CD14-positive monocyte (primary cell): ENCODE data around the gene LIN37. TPM values are rescaled to one million over a fixed set of nuclear protein-coding genes. Genes with fewer than 3 reads are reported as not detected.

ENCODE experiments used
- DNase-seq, 3 donors: peaks; one replicate each; pipeline ENCODE4 v3.0.0-alpha.2; 2011 to 2022
- H2AFZ ChIP-seq: 2 replicates; pipeline ENCODE4 v1.6.0; 2012; ENCODE audit warnings: mild to moderate bottlenecking, low read depth, low read length, inconsistent platforms; ENCODE audit not compliant: insufficient read depth, poor library complexity, severe bottlenecking
- H3K27ac ChIP-seq, 2 donors: 1 replicate in 1 of 2; 2 replicates in 1 of 2; pipeline ENCODE4 v1.5.1; 2012 to 2013; ENCODE audit warnings: low read length in 2 of 2, control low read depth in 1 of 2, inconsistent platforms in 1 of 2, low read depth in 1 of 2, mild to moderate bottlenecking in 1 of 2
- H3K27me3 ChIP-seq, 2 donors: one replicate each; pipeline versions ENCODE4 v1.6.0 to v1.6.1; 2011 to 2013; ENCODE audit warnings: low read length in 2 of 2; ENCODE audit not compliant: control insufficient read depth in 2 of 2, insufficient read depth in 2 of 2
- H3K36me3 ChIP-seq, 2 donors: replicated peaks in 1 of 2; 1 replicate in 1 of 2; 2 replicates in 1 of 2; pipeline versions ENCODE4 v1.5.1 to v1.6.1; 2012 to 2013; ENCODE audit warnings: low read length in 2 of 2, control low read depth in 1 of 2, inconsistent platforms in 1 of 2, mild to moderate bottlenecking in 1 of 2; ENCODE audit not compliant: insufficient read depth in 2 of 2, control insufficient read depth in 1 of 2
- H3K4me1 ChIP-seq, 2 donors: 1 replicate in 1 of 2; 2 replicates in 1 of 2; pipeline versions ENCODE4 v1.5.1 to v1.6.1; 2012 to 2013; ENCODE audit warnings: low read length in 2 of 2, control low read depth in 1 of 2, inconsistent platforms in 1 of 2, mild to moderate bottlenecking in 1 of 2, moderate library complexity in 1 of 2; ENCODE audit not compliant: insufficient read depth in 2 of 2, control insufficient read depth in 1 of 2
- H3K4me2 ChIP-seq: replicated peaks from 2 replicates; pipeline ENCODE3; 2012; ENCODE audit warnings: low read length, moderate library complexity, mild to moderate bottlenecking; ENCODE audit not compliant: poor library complexity, severe bottlenecking; ENCODE audit errors: extremely low read depth
- H3K4me3 ChIP-seq, 3 experiments: fragments of 200-600 bp in 1 of 3; sonication (generic) in 1 of 3; replicated peaks in 1 of 3; 1 replicate in 2 of 3; 2 replicates in 1 of 3; pipeline ENCODE4 v1.5.1; 2011 to 2013; ENCODE audit warnings: low read length in 3 of 3, mild to moderate bottlenecking in 3 of 3, control low read depth in 2 of 3, low read depth in 2 of 3, inconsistent platforms in 1 of 3, moderate library complexity in 1 of 3
- H3K79me2 ChIP-seq: 2 replicates; pipeline ENCODE4 v1.6.0; 2012; ENCODE audit warnings: mild to moderate bottlenecking, control low read depth, inconsistent platforms, low read length, moderate library complexity; ENCODE audit not compliant: insufficient read depth
- H3K9ac ChIP-seq: 2 replicates; pipeline ENCODE4 v1.6.0; 2017; ENCODE audit warnings: low read length, mild to moderate bottlenecking; ENCODE audit not compliant: insufficient read depth, poor library complexity, severe bottlenecking
- H3K9me3 ChIP-seq, 2 donors: replicated peaks in 1 of 2; 1 replicate in 1 of 2; 2 replicates in 1 of 2; pipeline versions ENCODE4 v1.5.1 to v1.6.1; 2012 to 2013; ENCODE audit warnings: low read length in 2 of 2, control low read depth in 1 of 2; ENCODE audit not compliant: control insufficient read depth in 1 of 2, insufficient read depth in 1 of 2
- H4K20me1 ChIP-seq: 2 replicates; pipeline ENCODE4 v1.6.0; 2012; ENCODE audit warnings: mild to moderate bottlenecking, low read length, control low read depth, moderate library complexity; ENCODE audit not compliant: insufficient read depth
- H3K27ac Mint-ChIP-seq, 7 donors: one replicate each; pipeline ENCODE4 v1.8.0; 2020; ENCODE audit warnings: mild to moderate bottlenecking in 7 of 7, mixed read lengths in 7 of 7, moderate library complexity in 6 of 7, inconsistent platforms in 2 of 7
- H3K27me3 Mint-ChIP-seq, 3 donors: one replicate each; pipeline ENCODE4 v1.8.0; 2021 to 2022; ENCODE audit warnings: low read depth in 3 of 3, mild to moderate bottlenecking in 3 of 3, mixed read lengths in 3 of 3, moderate library complexity in 3 of 3, inconsistent platforms in 1 of 3
- H3K36me3 Mint-ChIP-seq, 2 donors: one replicate each; pipeline ENCODE4 v1.8.0; 2020; ENCODE audit warnings: mixed read lengths in 2 of 2, inconsistent platforms in 1 of 2, mild to moderate bottlenecking in 1 of 2
- H3K4me1 Mint-ChIP-seq: one replicate; pipeline ENCODE4 v1.8.0; 2020; ENCODE audit warnings: mild to moderate bottlenecking, mixed read lengths
- H3K4me3 Mint-ChIP-seq, 2 donors: one replicate each; pipeline ENCODE4 v1.8.0; 2020; ENCODE audit warnings: mild to moderate bottlenecking in 2 of 2, mixed read lengths in 2 of 2, moderate library complexity in 1 of 2
- H3K9me3 Mint-ChIP-seq, 7 donors: one replicate each; pipeline ENCODE4 v1.8.0; 2020 to 2022; ENCODE audit warnings: mixed read lengths in 7 of 7, mild to moderate bottlenecking in 6 of 7, moderate library complexity in 6 of 7, inconsistent platforms in 2 of 7
- WGBS: methylation state at CpG from one replicate; pipeline ENCODE4 v1.1.5; 2013; ENCODE audit warnings: missing lambda C conversion rate; ENCODE audit not compliant: insufficient coverage; 5-methylcytosine and 5-hydroxymethylcytosine counted together
- intact Hi-C, 2 donors: fragments of 100-400 bp; cut with micrococcal nuclease; formaldehyde crosslinking; loops; one replicate each; pipeline versions ENCODE4 v1.15.0 to v1.15.1; 2023
- polyA plus RNA-seq, 3 donors: library from polyadenylated mRNA; depleted of rRNA in 1 of 3; unstranded in 2 of 3; stranded (reverse) in 1 of 3; fragments of 300-500 nt in 2 of 3; fragments of >200 nt in 1 of 3; fragmentation: Illumina TruSeq in 2 of 3; gene quantifications; 1 replicate in 2 of 3; 2 replicates in 1 of 3; pipeline ENCODE4 v1.2.3, GENCODE V29; 2012 to 2021
- TF ChIP-seq, protein P1 (sequence below): fragments of 200-600 bp; IDR thresholded peaks from one replicate; pipeline ENCODE4 v1.8.0; 2022; ENCODE audit warnings: antibody characterized with exemption, mild to moderate bottlenecking

Gene LIN37
- polyA plus RNA-seq, 3 donors: 5.6 to 28.6 (median 7.2) TPM

DNA sequence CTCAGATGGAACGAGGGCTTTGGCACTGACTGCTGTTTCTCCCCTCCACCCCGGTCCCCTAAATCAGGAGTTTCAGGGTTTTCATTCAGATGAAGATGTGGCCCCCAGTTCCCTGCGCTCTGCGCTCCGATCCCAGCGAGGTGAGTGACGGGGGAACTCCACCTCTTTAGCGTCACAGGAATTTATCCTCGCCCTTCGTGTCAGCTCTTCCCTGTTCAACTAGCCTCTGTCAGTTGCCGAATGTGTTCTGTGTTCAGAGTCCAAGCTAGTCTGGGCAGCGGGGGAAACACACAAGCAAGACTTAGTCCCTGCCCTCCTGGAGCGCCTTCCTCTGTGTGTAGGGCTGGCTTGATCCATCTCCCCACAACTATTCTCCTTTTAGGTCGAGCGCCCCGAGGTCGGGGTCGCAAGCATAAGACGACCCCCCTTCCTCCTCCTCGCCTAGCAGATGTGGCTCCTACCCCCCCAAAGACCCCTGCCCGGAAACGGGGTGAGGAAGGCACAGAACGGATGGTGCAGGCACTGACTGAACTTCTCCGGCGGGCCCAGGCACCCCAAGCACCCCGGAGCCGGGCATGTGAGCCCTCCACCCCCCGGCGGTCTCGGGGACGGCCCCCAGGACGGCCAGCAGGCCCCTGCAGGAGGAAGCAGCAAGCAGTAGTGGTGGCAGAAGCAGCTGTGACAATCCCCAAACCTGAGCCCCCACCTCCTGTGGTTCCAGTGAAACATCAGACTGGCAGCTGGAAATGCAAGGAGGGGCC is 28.8 kb upstream of the LIN37 start:
- TF ChIP-seq, protein P1, sequence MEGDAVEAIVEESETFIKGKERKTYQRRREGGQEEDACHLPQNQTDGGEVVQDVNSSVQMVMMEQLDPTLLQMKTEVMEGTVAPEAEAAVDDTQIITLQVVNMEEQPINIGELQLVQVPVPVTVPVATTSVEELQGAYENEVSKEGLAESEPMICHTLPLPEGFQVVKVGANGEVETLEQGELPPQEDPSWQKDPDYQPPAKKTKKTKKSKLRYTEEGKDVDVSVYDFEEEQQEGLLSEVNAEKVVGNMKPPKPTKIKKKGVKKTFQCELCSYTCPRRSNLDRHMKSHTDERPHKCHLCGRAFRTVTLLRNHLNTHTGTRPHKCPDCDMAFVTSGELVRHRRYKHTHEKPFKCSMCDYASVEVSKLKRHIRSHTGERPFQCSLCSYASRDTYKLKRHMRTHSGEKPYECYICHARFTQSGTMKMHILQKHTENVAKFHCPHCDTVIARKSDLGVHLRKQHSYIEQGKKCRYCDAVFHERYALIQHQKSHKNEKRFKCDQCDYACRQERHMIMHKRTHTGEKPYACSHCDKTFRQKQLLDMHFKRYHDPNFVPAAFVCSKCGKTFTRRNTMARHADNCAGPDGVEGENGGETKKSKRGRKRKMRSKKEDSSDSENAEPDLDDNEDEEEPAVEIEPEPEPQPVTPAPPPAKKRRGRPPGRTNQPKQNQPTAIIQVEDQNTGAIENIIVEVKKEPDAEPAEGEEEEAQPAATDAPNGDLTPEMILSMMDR: no peak
- H3K9ac ChIP-seq: peak overlapping the region; percentile 81
- Mint-ChIP-seq H3K27me3 (peaks cover 1 to 6% (median 1%) of the 10 kb centered on the region in 3 donors), H3K9me3 (no peaks in the 10 kb centered on the region), H3K27ac (peak overlapping the region in 3 of 7 donors; percentile 26 to 55 (median 47)), H3K4me3 (peak overlapping the region; percentile 87 to 91), H3K36me3 (peaks cover 39 to 45% of the 10 kb centered on the region in 2 donors), H3K4me1 (peaks cover 30% of the 10 kb centered on the region)
- 93% methylated on average over 22 of the region's 32 CpGs for WGBS
- peak overlapping the region; percentile 96 for H3K4me2 ChIP-seq
- intact Hi-C loops: loop anchor here in 1 of 2 donors (5.0 kb wide), 2 partner anchors 92 to 172 kb away; partner anchors contain the start of genes RBM42 and TMEM147
- H3K27ac ChIP-seq: no peak overlapping the region
- peaks cover 23 to 37% of the 10 kb centered on the region in 2 donors for H3K4me1 ChIP-seq
- peak in 1 of 3 donors; percentile 4 for DNase-seq
- peaks cover 45% of the 10 kb centered on the region for H4K20me1 ChIP-seq
- peak overlapping the region in 1 of 3 experiments; percentile 90 for H3K4me3 ChIP-seq
- no peaks in the 10 kb centered on the region for H3K9me3 ChIP-seq
- H3K36me3 ChIP-seq: peaks cover 43 to 52% of the 10 kb centered on the region in 2 donors
- no peak overlapping the region for H2AFZ ChIP-seq
- peaks cover 33% of the 10 kb centered on the region for H3K79me2 ChIP-seq
- H3K27me3 ChIP-seq: no peaks in the 10 kb centered on the region

DNA sequence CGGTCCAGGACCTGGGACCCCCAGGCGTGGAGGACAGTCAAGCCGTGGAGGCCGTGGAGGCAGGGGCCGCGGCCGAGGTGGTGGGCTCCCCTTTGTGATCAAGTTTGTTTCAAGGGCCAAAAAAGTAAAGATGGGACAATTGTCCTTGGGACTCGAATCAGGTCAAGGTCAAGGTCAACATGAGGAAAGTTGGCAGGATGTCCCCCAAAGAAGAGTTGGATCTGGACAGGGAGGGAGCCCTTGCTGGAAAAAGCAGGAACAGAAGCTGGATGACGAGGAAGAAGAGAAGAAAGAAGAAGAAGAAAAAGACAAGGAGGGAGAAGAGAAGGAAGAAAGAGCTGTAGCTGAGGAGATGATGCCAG is 28.2 kb upstream of the LIN37 start:
- H3K4me1 Mint-ChIP-seq: peaks cover 30% of the 10 kb centered on the region
- WGBS: 97% methylated on average over 9 of the region's 9 CpGs
- Histone ChIP-seq H3K4me1 (peaks cover 23 to 37% of the 10 kb centered on the region in 2 donors), H2AFZ (no peak overlapping the region), H3K4me2 (no peak overlapping the region), H3K4me3 (no peak overlapping the region), H3K36me3 (peaks cover 48 to 58% of the 10 kb centered on the region in 2 donors), H3K79me2 (peaks cover 33% of the 10 kb centered on the region), H3K27ac (no peak overlapping the region), H3K9me3 (no peaks in the 10 kb centered on the region), H3K9ac (no peak overlapping the region), H3K27me3 (no peaks in the 10 kb centered on the region), H4K20me1 (peaks cover 48% of the 10 kb centered on the region)
- H3K4me3 Mint-ChIP-seq: no peak overlapping the region
- intact Hi-C loops: no loop called here
- no peaks in the 10 kb centered on the region for H3K9me3 Mint-ChIP-seq
- TF ChIP-seq, protein P1: no peak
- peak overlapping the region in 3 of 7 donors; percentile 17 to 60 (median 37) for H3K27ac Mint-ChIP-seq
- DNase-seq: no peak
- H3K27me3 Mint-ChIP-seq: peaks cover 1 to 5% (median 2%) of the 10 kb centered on the region in 3 donors
- H3K36me3 Mint-ChIP-seq: peaks cover 44 to 50% of the 10 kb centered on the region in 2 donors
